GM19467 (cell line): ENCODE measurements around the gene KRTAP10-12.

ENCODE experiments used
- ATAC-seq: cut with Tn5 transposase; IDR thresholded peaks from one replicate; pipeline ENCODE4 v1.9.1; 2021; ENCODE audit warnings: mild to moderate bottlenecking, moderate library complexity; ENCODE audit not compliant: unreplicated experiment

The KRTAP10-12 gene

DNA sequence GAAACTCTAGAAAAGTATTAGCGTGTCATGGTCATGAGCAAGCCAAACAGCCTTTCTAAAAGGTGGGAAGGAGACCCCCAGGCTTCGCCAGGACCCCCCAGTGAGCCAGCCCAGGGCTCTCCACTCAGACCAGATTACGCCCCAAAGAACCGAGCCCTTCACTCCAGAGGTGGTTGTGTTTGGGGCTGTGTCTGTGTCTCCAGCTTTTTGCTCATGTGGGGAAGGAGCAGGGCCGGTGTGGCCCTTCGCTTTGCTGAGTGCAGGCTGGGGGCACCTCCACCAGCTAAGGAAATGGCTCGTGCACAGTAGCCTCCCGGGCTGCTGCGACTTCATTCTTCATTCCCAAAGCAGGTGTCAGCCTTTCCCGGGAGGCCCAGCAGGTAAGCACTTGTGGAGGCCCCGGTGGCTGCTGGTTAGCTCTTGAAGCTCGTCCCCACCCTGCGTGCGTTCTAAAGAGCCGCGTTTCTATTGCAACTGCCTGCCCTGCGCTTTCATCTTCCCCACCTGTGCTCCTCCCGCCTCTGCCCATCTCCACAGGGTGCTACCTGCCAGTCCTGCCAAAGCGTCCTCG is 13.9 kb downstream of the KRTAP10-12 start:
- no peak for ATAC-seq

DNA sequence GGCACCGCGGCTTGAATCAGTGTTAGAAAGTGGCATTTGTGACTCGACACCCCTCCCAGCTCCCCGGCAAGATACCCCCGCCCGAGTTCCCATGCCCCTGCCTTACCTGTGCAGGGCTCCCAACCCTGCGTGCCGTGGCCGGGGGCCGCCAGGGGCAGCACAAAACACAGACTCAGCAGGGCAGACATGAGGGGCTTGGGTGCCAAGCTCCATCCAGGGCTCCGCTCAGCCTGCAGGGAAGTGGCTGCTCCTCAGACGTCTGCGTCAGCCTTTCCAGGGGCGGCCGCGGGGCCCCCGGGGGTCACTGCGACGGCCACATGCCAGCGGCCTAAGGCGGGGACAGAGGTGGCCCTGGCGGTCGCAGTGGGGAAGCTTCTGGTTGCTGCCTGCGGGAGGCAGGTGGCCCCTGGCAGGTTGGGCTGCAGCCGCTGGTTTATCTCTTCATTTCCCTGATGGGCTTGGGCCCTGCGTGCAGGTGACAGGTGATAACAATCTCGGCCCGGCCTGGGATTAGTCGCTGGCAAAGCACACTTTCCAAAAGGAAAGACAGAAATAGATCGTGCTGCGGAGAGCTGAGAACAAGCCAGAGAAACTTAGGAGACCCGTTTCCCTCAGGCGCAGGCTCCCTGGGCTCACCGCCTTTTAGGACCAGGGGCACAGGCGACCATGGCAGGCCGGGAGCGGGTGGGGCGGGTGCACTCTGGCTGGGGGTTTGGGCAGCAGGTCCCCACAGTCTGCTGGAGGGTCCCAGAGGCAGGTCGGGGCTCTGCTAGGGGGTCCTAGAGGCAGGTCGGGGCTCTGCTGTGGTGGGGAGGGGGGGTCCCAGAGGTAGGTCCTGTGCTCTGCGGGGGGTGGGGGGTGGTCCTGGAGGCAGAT is 14.6 kb downstream of the KRTAP10-12 start, which contains the start of gene TSPEAR:
TSS of gene TSPEAR (minus strand) at position 246 of the 876 bp plus-strand sequence. CDS start at position 188, 58 bp downstream.
- no peak for ATAC-seq

DNA sequence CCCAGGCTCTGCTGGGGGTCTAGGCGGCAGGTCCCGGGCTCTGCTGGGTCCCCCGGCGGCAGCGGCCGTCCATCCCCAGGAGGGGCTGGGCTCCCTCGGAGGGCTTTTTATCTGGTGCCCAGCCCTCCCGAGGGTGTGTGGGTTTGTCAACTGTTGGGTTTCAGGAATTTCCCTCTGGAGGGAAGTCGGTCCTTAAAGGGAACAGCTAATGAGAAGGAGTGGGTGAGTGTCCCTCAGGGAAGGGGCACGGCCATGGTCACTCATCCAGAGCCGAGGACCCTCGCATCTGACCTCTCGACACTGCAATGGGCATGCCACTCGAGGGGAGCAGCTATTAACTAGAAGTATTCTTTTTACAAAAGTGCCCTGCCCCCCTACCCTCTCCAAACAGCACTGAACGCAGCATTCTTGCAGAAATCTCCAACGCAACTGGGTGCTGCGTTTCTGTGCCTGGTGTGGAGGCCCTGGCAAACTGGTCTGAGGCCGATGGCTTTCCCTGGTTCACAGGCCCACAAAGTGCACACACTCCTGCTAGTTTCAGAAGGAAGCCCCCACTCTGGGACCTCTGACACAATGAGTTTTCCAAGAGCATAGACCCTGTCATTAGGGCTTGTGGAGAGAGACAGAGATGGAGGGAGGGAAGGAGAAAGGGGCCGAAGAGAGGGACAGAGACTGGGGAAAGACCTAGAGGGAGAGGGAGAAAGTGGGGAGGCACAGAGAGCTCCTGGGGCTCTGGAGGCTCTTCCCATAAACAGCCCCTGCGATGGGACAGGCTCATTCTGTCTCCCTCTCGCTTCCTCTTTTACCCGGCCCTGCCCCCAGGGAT is 15.4 kb downstream of the KRTAP10-12 start:
- ATAC-seq: no peak

DNA sequence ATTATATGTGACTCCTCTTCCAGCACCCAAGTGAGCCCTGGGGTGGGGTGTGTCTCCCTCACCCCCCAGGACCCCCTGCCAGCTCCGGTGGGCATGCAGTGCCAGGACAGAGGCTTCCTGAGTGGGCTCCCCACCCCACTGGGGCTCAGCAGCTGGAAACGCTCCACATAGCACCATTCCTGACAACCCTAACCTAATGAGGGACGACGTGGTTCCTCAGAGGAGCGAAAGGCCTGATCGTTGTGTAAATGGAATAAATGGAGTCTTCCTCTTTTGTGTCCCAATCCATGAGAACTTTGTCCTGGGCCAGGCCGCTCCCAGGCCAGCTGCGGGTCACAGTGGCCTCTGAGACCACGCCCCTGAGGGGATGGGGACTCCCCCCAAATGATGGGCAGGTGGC is 16.2 kb downstream of the KRTAP10-12 start:
- ATAC-seq: no peak

DNA sequence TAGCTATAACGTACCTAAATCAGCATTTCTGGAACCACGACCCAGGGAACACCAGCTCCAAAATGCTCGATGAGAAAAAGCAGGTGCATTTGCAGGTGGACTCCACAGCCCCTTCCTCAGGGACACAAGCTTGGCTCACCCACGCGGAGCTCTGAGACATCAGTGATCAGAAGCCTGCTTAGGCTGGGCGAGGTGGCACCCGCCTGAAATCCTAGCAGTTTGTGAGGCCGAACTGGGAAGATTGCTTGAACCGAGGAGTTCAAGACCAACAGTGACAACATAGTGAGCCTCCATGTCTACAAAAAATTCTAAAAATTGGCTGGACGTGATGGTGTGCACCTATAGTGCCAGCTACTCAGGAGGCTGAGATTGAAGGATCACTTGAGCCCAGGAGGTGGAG is 16.9 kb downstream of the KRTAP10-12 start:
- ATAC-seq: no peak

DNA sequence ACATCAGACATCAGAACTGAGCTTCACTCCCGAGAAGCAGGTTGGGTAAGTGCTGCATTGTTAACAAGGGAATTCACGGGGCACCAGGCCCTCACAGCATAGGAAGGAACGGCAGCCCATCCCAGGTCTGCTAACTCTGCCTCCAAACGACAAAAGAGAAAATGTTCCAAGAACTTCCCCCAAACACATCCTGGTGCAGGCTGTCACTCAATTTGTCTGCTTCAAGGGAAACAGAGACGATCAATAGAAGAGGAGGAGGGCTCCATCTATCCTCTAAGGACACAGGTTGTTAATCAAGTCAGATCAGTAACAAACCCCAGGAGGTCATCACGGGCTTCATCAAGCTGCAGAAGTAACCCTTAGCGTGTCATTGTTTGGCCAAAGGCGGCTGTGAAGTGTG is 17.9 kb downstream of the KRTAP10-12 start:
- no peak for ATAC-seq

DNA sequence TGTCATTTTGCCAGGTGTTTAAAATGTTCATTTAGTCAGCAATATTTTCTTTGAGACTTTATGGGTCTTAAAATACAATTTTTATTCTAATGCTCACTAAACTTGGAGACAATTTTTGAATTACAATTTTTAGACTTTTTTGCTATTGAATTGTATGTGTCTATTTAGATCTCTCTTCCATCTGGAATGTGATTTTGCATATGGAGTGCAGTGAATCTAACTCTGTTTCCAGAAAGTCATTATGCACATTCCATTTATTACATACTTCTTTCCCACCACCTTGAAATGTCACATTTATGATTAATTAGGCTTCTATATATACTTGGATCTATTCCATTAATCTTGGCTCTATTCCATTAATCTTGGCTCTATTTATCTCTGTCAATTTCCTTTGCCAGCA is 20.0 kb downstream of the KRTAP10-12 start:
- ATAC-seq: no peak

DNA sequence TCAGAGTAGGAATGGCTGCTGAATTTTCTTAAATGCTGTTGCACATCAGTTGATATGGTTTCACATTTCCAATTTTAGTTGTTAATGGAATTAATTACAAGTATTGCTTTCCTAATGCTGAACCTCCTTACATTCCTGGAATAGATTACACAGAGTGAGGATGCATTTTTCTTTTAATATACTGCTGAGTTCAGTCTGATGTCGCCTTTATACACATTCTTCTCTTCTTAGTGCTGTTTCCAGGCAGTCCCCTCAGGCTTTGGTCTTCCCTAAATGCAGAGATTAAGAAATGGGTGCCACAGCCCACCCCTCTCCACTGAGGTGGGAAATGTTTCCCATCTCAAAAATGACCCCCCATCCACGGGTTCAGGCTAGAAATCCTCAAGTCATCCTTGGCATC is 21.1 kb downstream of the KRTAP10-12 start:
- ATAC-seq: no peak

DNA sequence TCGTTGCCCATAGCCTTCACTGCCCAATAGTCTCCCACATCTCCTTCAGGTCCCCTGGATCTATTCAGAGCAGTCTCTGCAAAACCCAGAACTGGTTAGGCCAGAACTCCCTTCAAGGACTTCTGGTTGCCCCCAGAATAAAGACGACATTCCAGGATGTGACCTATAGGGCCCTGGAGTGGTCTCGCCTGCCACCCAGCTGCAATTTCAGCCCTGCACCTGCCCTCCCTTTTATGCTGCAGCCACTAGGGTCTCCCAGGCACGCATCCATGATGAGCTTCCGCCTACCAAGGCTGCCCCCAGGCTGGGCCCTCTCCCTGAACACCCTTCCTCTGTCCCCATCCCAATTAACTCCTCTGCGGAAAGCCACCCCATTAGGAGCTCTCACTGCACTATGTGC is 21.6 kb downstream of the KRTAP10-12 start:
- no peak for ATAC-seq

DNA sequence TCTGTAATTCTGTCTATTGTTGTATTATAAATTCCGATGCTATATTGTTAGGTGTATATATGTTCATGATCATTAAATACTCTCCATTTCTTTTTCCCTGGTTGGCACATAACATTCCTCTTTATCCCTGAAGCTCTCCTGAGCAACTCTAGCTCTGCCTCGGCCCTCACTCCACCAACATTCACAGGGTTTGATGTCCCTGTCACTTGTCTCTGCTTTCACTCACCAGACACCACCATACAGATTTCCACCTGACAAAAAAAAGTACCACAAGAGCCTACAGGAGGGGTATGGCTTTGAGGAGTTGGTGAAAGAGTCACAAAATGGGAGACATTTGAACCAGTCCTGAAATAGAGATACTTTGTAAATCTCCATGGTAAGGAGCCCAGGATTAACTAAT is 23.2 kb downstream of the KRTAP10-12 start:
- ATAC-seq: no peak

DNA sequence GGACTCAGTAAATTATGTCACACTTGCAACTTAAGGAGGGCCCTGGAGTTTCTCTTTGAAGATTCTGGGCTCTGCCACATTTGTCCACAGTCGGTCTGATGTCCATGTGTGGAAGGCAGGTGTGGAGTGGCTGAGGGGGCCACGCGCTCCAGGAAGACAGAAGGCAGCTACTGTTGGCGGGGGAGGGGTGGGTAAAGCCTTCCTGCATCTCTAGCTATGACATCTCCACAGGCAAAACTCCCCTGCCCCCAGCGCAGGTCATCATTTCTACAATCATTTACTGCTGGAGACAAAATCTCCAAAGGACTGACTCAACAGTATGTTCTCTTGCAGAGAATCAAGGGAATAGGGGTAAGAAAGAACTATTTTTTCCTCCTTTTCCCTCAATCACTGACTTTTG is 25.8 kb downstream of the KRTAP10-12 start:
- no peak for ATAC-seq

DNA sequence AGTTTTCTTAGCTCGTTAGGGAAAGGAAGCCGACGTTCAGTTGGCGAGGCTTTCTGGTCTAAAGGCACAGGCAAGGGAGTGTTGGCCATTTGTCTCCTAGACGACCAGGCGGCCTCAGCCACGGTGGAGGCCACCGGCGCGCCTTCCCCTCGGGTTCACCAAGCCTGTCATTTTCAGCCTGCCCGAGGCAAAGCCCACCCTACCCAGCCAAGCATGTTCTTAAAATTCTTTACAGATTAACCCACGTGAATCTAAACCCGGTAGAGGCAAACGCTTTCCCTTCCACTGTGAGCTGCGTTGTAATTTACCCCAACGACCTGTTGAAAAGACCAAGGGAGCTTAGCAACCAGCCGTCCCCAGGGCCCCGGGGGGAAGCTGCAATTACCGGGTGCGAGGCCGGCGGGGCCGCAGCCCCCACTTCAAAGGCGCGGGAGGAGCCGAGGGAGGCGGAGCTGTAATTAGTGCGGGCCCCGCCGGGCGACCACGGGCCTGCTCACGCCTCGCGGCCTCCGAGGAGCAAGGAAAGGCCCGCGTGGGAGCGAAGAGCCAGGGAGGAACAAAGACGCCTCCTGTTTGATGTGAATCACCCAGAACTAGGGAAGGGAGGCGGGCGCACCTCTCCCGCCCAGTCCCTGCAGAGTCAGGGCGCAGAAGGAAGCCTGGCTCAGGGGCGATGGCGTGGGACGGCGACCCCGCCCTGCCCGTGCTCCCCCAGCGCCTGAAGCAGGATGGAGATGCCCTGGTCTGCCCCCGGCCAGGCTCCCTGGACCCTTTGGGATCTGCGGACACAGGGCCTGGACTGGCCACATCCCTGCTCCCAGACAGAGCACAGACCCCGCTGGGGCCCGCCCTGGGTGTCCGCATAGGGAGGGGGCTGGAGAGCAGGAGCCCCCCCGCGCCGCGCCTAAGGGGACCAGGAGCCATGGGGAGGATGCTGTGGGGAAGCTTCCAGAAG is 26.5 kb downstream of the KRTAP10-12 start:
- ATAC-seq: no peak

DNA sequence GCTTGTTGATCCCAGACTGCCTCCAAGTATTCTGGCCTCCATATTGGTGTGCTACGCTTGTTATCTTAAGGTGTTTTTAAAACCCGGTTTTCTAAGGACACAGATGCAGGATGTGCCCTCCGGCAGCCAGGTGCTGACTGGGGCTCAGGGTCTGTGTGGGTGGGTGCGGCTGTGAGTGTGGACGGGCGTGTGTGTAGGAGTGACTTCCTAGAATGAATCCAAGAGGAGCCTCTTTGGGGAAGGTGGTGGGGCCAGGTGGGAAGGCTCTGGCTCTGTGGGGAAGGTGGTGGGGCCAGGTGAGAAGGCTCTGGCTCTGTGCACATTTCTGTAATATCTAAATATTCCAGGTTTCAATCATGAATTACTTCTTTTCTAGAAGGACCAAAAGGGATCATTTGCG is 27.2 kb downstream of the KRTAP10-12 start:
- no peak for ATAC-seq

DNA sequence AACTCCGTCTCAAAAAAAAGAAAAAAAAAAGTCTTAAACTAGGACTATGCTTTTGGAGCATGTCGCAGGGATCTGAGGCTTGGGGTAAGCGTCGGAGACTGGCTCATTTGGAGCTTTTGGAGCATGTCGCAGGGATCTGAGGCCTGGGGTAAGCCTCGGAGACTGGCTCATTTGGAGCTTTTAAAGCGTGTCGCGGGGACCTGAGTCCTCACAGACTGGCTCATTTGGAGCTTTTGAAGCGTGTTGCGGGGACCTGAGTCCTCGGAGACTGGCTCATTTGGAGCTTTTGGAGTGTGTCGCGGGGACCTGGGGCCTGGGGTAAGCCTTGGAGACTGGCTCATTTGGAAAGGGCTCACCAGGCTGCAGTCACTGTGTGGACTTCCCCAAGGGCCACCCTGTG is 28.0 kb downstream of the KRTAP10-12 start:
- ATAC-seq: no peak

DNA sequence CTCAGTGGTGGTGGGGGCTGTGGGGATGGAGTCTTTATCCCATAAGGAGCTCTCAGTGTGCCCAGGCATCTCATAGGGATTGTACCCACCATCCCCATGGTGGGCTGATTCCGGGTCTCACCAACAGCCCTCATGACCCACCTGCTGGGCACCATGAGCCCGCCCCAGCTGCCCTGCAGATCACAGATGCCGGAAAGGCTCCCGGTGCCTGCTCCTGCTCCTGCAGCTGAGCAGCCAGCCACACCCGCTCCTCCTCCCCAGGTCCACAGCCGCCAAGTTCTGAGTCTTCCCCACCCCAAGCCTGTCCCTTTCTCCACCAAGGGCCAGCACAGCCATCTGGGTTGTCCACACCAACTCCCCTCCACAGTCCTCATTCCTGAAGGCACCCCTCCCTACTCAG is 29.9 kb downstream of the KRTAP10-12 start:
- ATAC-seq: no peak

DNA sequence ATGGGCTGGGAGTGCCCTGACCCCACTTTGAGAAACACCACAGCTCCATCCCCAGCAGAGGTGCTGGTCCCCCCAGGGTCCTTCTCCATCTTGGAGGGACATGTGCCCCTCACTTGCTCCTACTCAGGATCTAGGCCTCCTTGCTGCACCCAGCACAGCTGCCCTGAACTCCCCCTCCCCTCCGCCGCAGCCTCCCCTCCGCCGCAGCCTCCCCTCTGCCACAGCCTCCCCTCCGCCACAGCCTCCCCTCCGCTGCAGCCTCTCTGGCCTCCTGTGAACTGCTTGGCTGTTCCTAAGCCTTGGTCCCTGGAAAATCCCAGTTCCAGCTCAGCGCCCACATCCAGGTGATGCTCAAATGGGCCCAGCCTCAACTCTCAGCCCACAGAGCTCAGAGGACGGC is 30.3 kb downstream of the KRTAP10-12 start:
- ATAC-seq: no peak

DNA sequence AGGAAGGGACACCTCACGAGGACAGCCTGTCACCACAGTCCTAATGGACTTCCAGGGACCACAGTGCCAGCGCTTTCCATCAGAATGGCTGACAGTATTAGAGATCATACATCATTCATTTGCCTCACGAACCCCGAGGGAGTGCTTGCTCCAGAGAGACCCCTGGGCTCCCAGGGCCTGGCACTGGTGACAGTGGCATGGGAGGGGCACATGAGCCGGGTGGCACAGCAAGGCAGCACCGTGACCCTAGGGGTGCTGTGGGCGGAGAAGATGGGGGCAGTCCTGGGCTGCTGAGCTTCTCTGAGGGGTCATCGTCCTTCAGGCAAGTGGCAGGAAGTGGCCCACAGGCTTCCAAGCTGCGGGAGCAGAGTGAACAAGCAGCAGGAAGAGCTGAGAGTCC is 30.8 kb downstream of the KRTAP10-12 start:
- ATAC-seq: no peak

DNA sequence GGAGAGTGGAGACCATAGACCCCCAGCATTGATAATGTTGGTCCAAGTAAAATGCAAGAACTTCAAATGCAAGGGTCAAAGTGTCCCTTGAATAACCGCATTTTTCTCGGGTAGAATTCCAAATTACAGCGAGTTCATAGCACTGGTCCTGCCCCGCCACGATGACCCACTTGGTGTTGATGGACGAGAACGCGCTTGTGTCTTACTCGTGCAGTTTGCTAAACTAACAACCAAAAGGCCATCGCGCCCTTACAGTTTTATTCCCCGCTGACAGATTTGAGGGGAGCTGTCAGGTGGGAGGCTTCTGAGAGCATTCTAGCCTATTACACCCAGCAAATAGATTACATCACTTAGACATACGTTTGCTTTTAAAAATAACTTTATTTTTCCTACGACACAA is 31.7 kb downstream of the KRTAP10-12 start:
- ATAC-seq: no peak

DNA sequence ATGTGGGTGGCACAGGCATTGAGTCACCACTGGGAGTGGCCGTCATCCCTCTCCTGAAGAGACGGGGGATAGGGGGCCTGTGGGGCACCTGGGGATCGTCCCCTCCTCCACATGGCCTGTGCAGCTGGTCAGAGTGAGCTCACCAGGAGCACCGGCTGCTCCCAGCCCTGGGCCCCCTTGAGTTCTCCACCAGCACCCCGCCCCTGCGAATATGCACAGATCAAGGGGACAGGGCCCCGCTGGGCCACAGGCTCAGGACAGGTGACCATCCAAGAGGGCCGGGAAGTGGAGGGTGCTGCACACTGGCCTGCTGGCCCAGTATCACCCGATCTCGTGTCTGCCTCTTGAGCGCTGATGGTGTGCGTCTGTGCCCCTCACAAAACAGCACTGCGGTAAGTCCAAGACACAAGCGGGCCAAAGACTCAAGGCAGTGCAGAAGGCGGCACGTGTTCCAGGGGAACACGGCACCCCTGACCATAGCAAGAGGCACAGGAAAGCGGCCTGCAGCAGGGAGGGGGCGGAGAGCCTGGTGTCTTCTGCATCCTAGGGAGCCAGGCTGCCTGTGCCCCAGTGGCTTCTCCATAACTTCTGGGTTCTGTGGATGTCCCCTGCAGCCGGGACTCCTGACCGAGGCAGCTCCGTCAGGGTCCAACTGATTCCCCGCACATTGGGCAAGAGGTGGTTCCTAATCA is 32.5 kb downstream of the KRTAP10-12 start:
- ATAC-seq: no peak

DNA sequence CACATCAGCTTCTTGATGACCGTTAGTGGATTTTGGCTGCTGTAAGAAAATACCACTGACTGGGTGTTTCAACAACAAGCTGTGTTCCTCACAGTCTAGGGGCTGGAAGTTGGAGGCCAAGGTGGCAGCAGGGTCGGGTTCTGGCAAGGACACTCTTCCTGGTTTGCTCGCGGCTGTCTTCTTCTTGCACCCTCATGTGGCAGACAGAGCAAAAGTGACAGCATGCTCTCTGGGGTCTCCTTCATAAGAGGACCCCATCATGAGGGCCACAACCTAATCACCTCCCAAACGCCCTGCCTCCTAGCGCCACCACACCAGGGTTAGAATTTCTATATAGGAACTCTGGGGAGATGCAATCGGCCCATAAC is 33.0 kb downstream of the KRTAP10-12 start:
- ATAC-seq: no peak
